RWPE1 (cell line): Measurements from ENCODE around the gene DRC7.

Experiments used
- CTCF ChIA-PET: fragments of 350-600 bp; sonication (Branson Sonifier 250); formaldehyde crosslinking; extraction: SDS; loops from one replicate; lab custom pipeline; 2021; lab: Yijun Ruan, JAX
- POLR2A ChIA-PET: fragments of 400-600 bp; formaldehyde crosslinking; extraction: SDS; loops from one replicate; lab custom pipeline; 2020; ENCODE audit warnings: antibody characterized with exemption; ENCODE audit not compliant: low non-redundant PET; lab: Yijun Ruan, JAX
- DNase-seq: peaks from one replicate; pipeline ENCODE4 v3.0.0; 2012; ENCODE audit warnings: low spot score
- H3K27ac ChIP-seq: fragments of 450-650 bp; 2 replicates; pipeline ENCODE4 v1.5.1; 2017
- CTCF ChIP-seq: fragments of 450-650 bp; conservative IDR thresholded peaks from 2 replicates; pipeline ENCODE4 v1.5.1; 2017; ENCODE audit warnings: low read depth, mild to moderate bottlenecking

Gene DRC7

GRCh38 chr16:57750796-57751538 lies 56.4 kb downstream of the DRC7 start:
- TF ChIP-seq CTCF: no peak
- POLR2A ChIA-PET: no interaction called here
- H3K27ac ChIP-seq: peak overlapping the region; percentile 23; the same call in 1 of the 2 replicates
- DNase-seq: no peak
- CTCF ChIA-PET: no interaction called here

GRCh38 chr16:57751539-57752202 lies 57.1 kb downstream of the DRC7 start:
- CTCF ChIA-PET: no interaction called here
- POLR2A ChIA-PET: no interaction called here

GRCh38 chr16:57752203-57752580 lies 57.6 kb downstream of the DRC7 start:
- ChIA-PET CTCF (no interaction called here), POLR2A (no interaction called here)
- no peak for DNase-seq
- TF ChIP-seq CTCF: no peak
- peak overlapping the region; percentile 18; the same call in 1 of the 2 replicates for H3K27ac ChIP-seq

More at GRCh38 chr16:57751539-57752202, 57.1 kb downstream of the DRC7 start:
- no peak for DNase-seq
- peak overlapping the region; percentile 18; the same call in 1 of the 2 replicates for H3K27ac ChIP-seq
- TF ChIP-seq CTCF: no peak

- no peak for DNase-seq
- POLR2A ChIA-PET: no interaction called here
Observed at GRCh38 chr16:57752581-57753447, 58.2 kb downstream of the DRC7 start.

GRCh38 chr16:57753448-57754353 lies 59.1 kb downstream of the DRC7 start:
- ChIA-PET CTCF (no interaction called here), POLR2A (no interaction called here)
- TF ChIP-seq CTCF: no peak
- peak overlapping the region; percentile 90 for H3K27ac ChIP-seq
- DNase-seq: no peak

More at GRCh38 chr16:57752581-57753447, 58.2 kb downstream of the DRC7 start:
- peak overlapping the region; percentile 18; the same call in 1 of the 2 replicates for H3K27ac ChIP-seq
- no peak for TF ChIP-seq CTCF
- CTCF ChIA-PET: no interaction called here
